Measurements from ENCODE around the gene SLC35G6. TPM values are rescaled to one million over a fixed set of nuclear protein-coding genes. Genes with fewer than 3 reads are reported as not detected.

The SLC35G6 gene
- total and polyA plus RNA-seq, 2 of the 13 experiments (the other 11 are each of a cell fraction or from before 2014, with no cell fraction given) = 0.07 TPM; not detected in 1

- TF ChIP-seq ZNF776 (CRISPR knock-in tag; IDR thresholded peaks at IDR 0.05) (peak; percentile 63; the same call in 1 of the 2 replicates), HNRNPL (IDR thresholded peaks at IDR 0.05; ENCODE audit: low read depth, low read length) (0 out of 2 replicates have a peak, but pooled peaks have one; percentile 52), UBTF (CRISPR knock-in tag; IDR thresholded peaks at IDR 0.05) (peak; percentile 41; the same call in 1 of the 2 replicates), RFX5 (IDR thresholded peaks at IDR 0.05; ENCODE audit: low read depth, low read length) (no peak), MEIS2 (CRISPR knock-in tag; IDR thresholded peaks at IDR 0.05) (0 out of 2 replicates have a peak, but pooled peaks have one; percentile 32), STAG1 (CRISPR knock-in tag; IDR thresholded peaks at IDR 0.05) (peak; percentile 74)
Observed at GRCh38 chr17:7436556-7437368, 44.5 kb upstream of the SLC35G6 start (continued).

- ChIA-PET POLR2A (interaction anchor here (1.8 to 3.8 kb wide), 4 partner anchors 8 to 47 kb away, joined by 4 to 52 read pairs (median 28); partner anchors contain the start of genes CHRNB1, POLR2A and TMEM256), CTCF (ENCODE audit: low intra/inter-chr PET ratio, low total read pairs) (interaction anchor here (2.1 kb wide), 1 partner anchor 81 kb away, joined by 11 read pairs; no protein-coding TSS in a partner anchor)
- 95% methylated on average over 14 of the region's 31 CpGs for WGBS (ENCODE audit: low lambda C conversion rate)
- no peaks in the 10 kb centered on the region for H3K79me2 ChIP-seq (ENCODE audit: insufficient read depth, low read length)
- BruUV-seq (replicated peaks) = no TSS peak
- H3K4me1 ChIP-seq (ENCODE audit: insufficient read depth, low read length) = peaks cover 44% of the 10 kb centered on the region
- H3K9ac ChIP-seq (ENCODE audit: insufficient read depth, low read depth, low read length) = no peak overlapping the region
- no peak overlapping the region for H3K27ac ChIP-seq (ENCODE audit: extremely low read length, insufficient read depth, low read length)
- peaks cover 2 to 12% of the 10 kb centered on the region in 2 experiments; a peak in 3 of 5 replicates for H3K27me3 ChIP-seq (ENCODE audit: control insufficient read depth in 1 of 2, insufficient read depth in 2 of 2, low read length in 2 of 2)
- DNase-seq (ENCODE audit: low spot score) (no peak), FAIRE-seq (no peak), ATAC-seq (no peak)
- in situ Hi-C loops (cut with HindIII; ENCODE audit: extremely low pct_ligation_motif_present, low pct_unique_long_range_greater_than_20kb) (loop anchor here (5.0 kb wide), 2 partner anchors 40 to 80 kb away; partner anchors contain the start of genes TMEM95 and ZBTB4), intact Hi-C loops (cut with micrococcal nuclease; ENCODE audit: unreplicated experiment) (loop anchor here (2.0 kb wide), 1 partner anchor 77 kb away; no protein-coding TSS in a partner anchor)
- H3K36me3 ChIP-seq (replicated peaks in 1 of 2; ENCODE audit: control insufficient read depth in 1 of 2, insufficient read depth in 2 of 2, low read length in 2 of 2) = no peaks in the 10 kb centered on the region
- H3K9me3 ChIP-seq (ENCODE audit: low read length) = no peaks in the 10 kb centered on the region
- H2AFZ ChIP-seq (ENCODE audit: low read length) = no peak overlapping the region
- 0 out of 2 replicates have a peak overlapping the region, but pooled peaks have one; percentile 12 for H3K4me2 ChIP-seq (ENCODE audit: low read depth, low read length)
- no peak overlapping the region; a peak in 2 of 6 replicates for H3K4me3 ChIP-seq (replicated peaks in 1 of 3; ENCODE audit: insufficient read depth in 1 of 3, low read depth in 2 of 3, low read length in 3 of 3)
- no peaks in the 10 kb centered on the region for H4K20me1 ChIP-seq (ENCODE audit: insufficient read depth, low read length)
- TF ChIP-seq E2F5 (CRISPR knock-in tag; conservative IDR thresholded peaks at IDR 0.05) (no peak), XRCC5 (optimal IDR thresholded peaks at IDR 0.05; ENCODE audit: low read length) (no peak), KDM6A (CRISPR knock-in tag; IDR thresholded peaks at IDR 0.05; ENCODE audit: low read depth) (no peak), KDM1A (CRISPR knock-in tag; IDR thresholded peaks at IDR 0.05) (no peak)
- TF ChIP-seq, protein P1, sequence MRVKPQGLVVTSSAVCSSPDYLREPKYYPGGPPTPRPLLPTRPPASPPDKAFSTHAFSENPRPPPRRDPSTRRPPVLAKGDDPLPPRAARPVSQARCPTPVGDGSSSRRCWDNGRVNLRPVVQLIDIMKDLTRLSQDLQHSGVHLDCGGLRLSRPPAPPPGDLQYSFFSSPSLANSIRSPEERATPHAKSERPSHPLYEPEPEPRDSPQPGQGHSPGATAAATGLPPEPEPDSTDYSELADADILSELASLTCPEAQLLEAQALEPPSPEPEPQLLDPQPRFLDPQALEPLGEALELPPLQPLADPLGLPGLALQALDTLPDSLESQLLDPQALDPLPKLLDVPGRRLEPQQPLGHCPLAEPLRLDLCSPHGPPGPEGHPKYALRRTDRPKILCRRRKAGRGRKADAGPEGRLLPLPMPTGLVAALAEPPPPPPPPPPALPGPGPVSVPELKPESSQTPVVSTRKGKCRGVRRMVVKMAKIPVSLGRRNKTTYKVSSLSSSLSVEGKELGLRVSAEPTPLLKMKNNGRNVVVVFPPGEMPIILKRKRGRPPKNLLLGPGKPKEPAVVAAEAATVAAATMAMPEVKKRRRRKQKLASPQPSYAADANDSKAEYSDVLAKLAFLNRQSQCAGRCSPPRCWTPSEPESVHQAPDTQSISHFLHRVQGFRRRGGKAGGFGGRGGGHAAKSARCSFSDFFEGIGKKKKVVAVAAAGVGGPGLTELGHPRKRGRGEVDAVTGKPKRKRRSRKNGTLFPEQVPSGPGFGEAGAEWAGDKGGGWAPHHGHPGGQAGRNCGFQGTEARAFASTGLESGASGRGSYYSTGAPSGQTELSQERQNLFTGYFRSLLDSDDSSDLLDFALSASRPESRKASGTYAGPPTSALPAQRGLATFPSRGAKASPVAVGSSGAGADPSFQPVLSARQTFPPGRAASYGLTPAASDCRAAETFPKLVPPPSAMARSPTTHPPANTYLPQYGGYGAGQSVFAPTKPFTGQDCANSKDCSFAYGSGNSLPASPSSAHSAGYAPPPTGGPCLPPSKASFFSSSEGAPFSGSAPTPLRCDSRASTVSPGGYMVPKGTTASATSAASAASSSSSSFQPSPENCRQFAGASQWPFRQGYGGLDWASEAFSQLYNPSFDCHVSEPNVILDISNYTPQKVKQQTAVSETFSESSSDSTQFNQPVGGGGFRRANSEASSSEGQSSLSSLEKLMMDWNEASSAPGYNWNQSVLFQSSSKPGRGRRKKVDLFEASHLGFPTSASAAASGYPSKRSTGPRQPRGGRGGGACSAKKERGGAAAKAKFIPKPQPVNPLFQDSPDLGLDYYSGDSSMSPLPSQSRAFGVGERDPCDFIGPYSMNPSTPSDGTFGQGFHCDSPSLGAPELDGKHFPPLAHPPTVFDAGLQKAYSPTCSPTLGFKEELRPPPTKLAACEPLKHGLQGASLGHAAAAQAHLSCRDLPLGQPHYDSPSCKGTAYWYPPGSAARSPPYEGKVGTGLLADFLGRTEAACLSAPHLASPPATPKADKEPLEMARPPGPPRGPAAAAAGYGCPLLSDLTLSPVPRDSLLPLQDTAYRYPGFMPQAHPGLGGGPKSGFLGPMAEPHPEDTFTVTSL (CRISPR knock-in tag; IDR thresholded peaks at IDR 0.05; ENCODE audit: borderline replicate concordance) = no peak
- TF ChIP-seq, protein P2, sequence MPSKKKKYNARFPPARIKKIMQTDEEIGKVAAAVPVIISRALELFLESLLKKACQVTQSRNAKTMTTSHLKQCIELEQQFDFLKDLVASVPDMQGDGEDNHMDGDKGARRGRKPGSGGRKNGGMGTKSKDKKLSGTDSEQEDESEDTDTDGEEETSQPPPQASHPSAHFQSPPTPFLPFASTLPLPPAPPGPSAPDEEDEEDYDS (CRISPR knock-in tag; IDR thresholded peaks at IDR 0.05) = no peak
Observed at GRCh38 chr17:7437369-7437863, 43.8 kb upstream of the SLC35G6 start.

Data from HepG2 (cell line).